Ishikawa (cell line): ENCODE data around the gene CCSER1.

Source experiments
- CEBPB ChIP-seq: IDR thresholded peaks from 2 replicates; pipeline ENCODE4 v1.6.1; 2012
- CREB1 ChIP-seq: IDR thresholded peaks from 2 replicates; pipeline ENCODE4 v1.6.1; 2012; ENCODE audit warnings: low read depth
- EP300 ChIP-seq: IDR thresholded peaks from 2 replicates; pipeline ENCODE4 v1.6.1; 2012; ENCODE audit warnings: borderline replicate concordance
- MAX ChIP-seq: IDR thresholded peaks from 2 replicates; pipeline ENCODE4 v1.6.1; 2012
- NFIC ChIP-seq: IDR thresholded peaks from 2 replicates; pipeline ENCODE4 v1.6.1; 2012
- RAD21 ChIP-seq: IDR thresholded peaks from 2 replicates; pipeline ENCODE4 v1.6.1; 2012; ENCODE audit warnings: low read depth
- REST ChIP-seq: IDR thresholded peaks from 2 replicates; pipeline ENCODE4 v1.6.1; 2012; ENCODE audit warnings: low read depth, mild to moderate bottlenecking
- TAF1 ChIP-seq: IDR thresholded peaks from 2 replicates; pipeline ENCODE4 v1.6.1; 2012; ENCODE audit warnings: low read depth, mild to moderate bottlenecking
- TCF12 ChIP-seq: IDR thresholded peaks from 2 replicates; pipeline ENCODE4 v1.6.1; 2012; ENCODE audit warnings: low read depth
- TEAD4 ChIP-seq: IDR thresholded peaks from 2 replicates; pipeline ENCODE4 v1.6.1; 2012
- USF1 ChIP-seq: IDR thresholded peaks from 2 replicates; pipeline ENCODE4 v1.6.1; 2012
- YY1 ChIP-seq: IDR thresholded peaks from 2 replicates; pipeline ENCODE4 v1.6.1; 2012; ENCODE audit warnings: low read depth
- ZBTB7A ChIP-seq: IDR thresholded peaks from 2 replicates; pipeline ENCODE4 v1.6.1; 2012; ENCODE audit warnings: low read depth

- TF ChIP-seq TAF1 (no peak), MAX (no peak), CREB1 (no peak), EP300 (no peak), ZBTB7A (no peak), USF1 (no peak), NFIC (no peak), REST (no peak), RAD21 (no peak), TEAD4 (no peak), YY1 (no peak), TCF12 (no peak), CEBPB (no peak)
These were observed 266.0 kb downstream of the CCSER1 start for GRCh38 chr4:90393215-90393614.
